Measurements from ENCODE around the gene ASAP2.

The ASAP2 gene

GRCh38 chr2:9336241-9336575, 129.6 kb downstream of the ASAP2 start:
- TF ChIP-seq CTCF (IDR thresholded peaks at IDR 0.05; ENCODE audit: low read depth, low read length, missing control alignments): no peak
- in situ Hi-C loops (cut with HindIII; ENCODE audit: low sequenced_read_pairs): no loop called here
- DNase-seq (ENCODE audit: low read depth): no peak
- H3K4me3 ChIP-seq (ENCODE audit: low read depth, low read length): no peak overlapping the region

- H3K4me3 ChIP-seq (ENCODE audit: low read depth, low read length): no peak overlapping the region
- peak; percentile 85 for DNase-seq (ENCODE audit: low read depth)
- TF ChIP-seq CTCF (IDR thresholded peaks at IDR 0.05; ENCODE audit: low read depth, low read length, missing control alignments): no peak
- in situ Hi-C loops (cut with HindIII; ENCODE audit: low sequenced_read_pairs): no loop called here
Measured at GRCh38 chr2:9336576-9337314, 130.1 kb downstream of the ASAP2 start.

- in situ Hi-C loops (cut with HindIII; ENCODE audit: low sequenced_read_pairs): no loop called here
- no peak for DNase-seq (ENCODE audit: low read depth)
- no peak for TF ChIP-seq CTCF (IDR thresholded peaks at IDR 0.05; ENCODE audit: low read depth, low read length, missing control alignments)
- no peak overlapping the region for H3K4me3 ChIP-seq (ENCODE audit: low read depth, low read length)
Measured at GRCh38 chr2:9337901-9338300, 131.3 kb downstream of the ASAP2 start.

- in situ Hi-C loops (cut with HindIII; ENCODE audit: low sequenced_read_pairs): no loop called here
Measured at GRCh38 chr2:9341337-9341887, 134.8 kb downstream of the ASAP2 start.

GRCh38 chr2:9342659-9343058, 136.0 kb downstream of the ASAP2 start:
- no peak for TF ChIP-seq CTCF (IDR thresholded peaks at IDR 0.05; ENCODE audit: low read depth, low read length, missing control alignments)
- in situ Hi-C loops (cut with HindIII; ENCODE audit: low sequenced_read_pairs): no loop called here
- DNase-seq (ENCODE audit: low read depth): no peak
- H3K4me3 ChIP-seq (ENCODE audit: low read depth, low read length): no peak overlapping the region

More at GRCh38 chr2:9341337-9341887, 134.8 kb downstream of the ASAP2 start:
- H3K4me3 ChIP-seq (ENCODE audit: low read depth, low read length): no peak overlapping the region
- no peak for DNase-seq (ENCODE audit: low read depth)
- no peak for TF ChIP-seq CTCF (IDR thresholded peaks at IDR 0.05; ENCODE audit: low read depth, low read length, missing control alignments)

- DNase-seq (ENCODE audit: low read depth): no peak
- in situ Hi-C loops (cut with HindIII; ENCODE audit: low sequenced_read_pairs): no loop called here
- no peak for TF ChIP-seq CTCF (IDR thresholded peaks at IDR 0.05; ENCODE audit: low read depth, low read length, missing control alignments)
- H3K4me3 ChIP-seq (ENCODE audit: low read depth, low read length): no peak overlapping the region
Measured at GRCh38 chr2:9343524-9343923, 136.9 kb downstream of the ASAP2 start.
